Tracheal epithelial cell (primary cell): Measurements from ENCODE around the gene ZNF714. TPM values are rescaled to one million over a fixed set of nuclear protein-coding genes. Genes with fewer than 3 reads are reported as not detected.

Experiments used
- total RNA-seq: library from RNA; depleted of rRNA; stranded (reverse); fragments of >200 nt; gene quantifications from 2 replicates; pipeline ENCODE4 v1.2.1, GENCODE V29; 2014

The ZNF714 gene
- total RNA-seq: 5.3 and 5.8 TPM in 2 replicates

DNA sequence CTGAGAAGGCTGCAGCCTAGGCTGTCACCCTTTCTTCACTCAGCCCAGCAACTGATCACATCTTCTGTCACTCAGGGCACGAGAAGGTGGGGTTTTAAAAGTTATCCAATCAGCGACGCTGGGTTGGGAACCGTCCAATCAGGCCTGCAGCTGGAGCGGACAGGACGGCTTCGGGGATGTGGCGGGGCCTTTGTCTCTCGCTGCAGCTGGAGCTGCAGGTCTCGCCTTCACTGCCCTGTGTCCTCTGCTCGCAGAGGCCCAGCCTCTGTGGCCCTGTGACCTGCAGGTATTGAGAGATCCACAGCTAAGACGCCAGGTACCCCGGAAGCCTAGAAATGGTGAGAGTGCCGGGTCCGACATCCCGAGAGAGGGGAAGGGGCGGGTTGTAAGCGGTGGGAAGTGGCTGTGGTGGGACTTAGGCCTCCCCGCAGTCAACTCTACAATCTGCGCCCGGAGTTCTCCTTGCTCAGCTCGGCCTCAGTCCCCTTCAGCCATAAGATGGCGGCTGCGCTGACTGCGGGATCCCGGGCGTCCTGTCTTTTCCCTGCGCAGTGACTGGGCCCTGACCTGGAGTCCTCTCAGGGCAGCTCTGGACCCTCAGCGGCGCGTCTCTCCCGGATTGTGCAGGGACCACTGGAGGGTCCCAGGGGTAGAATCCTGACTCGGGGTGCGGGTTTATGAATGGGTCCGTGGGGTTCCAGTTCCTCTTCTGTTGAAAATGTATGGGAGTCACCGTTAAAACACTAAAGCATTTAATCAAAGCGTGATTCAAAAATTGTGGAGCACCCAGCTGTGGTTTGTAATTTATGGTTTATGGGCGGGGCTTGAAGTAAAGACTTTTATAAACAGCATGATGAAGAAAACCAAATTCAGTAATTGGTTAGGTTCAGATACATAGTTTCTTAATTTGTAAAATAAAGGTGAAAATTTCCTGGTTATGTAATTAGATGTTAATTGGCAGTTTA lies at the start of gene ZNF714:
Gene ZNF714 (plus strand): TSS at position 193 of the 965 bp plus-strand sequence. CDS start 16,066 bp downstream, outside the sequence.

GRCh38 chr19:21141787-21142464 lies 59.9 kb downstream of the ZNF714 start, which contains the start of gene ZNF431:
TSS of gene ZNF431 (plus strand) at chr19:21142040. CDS start at chr19:21142184, 144 bp downstream.

Other genes starting within 250 kb of the ZNF714 start
- 2.2 and 3.6 TPM in 2 replicates for gene ZNF85, start 159.0 kb upstream of the ZNF714 start, total RNA-seq
- gene ZNF430, start 61.5 kb upstream of the ZNF714 start, total RNA-seq: 14.2 and 14.5 TPM in 2 replicates
- 8.2 and 11.3 TPM in 2 replicates for gene ZNF431, start 59.8 kb downstream of the ZNF714 start, total RNA-seq
- gene ZNF708, start 247.2 kb downstream of the ZNF714 start, total RNA-seq: 3.1 and 3.2 TPM in 2 replicates